DMS 273 treated with DMSO at 0.1 percent for 48 hours (cell line): ENCODE results near the gene EFL1.
"Not testable (repeated sequence)": the region's sequence is repeated elsewhere in the genome, so short reads cannot be mapped to it uniquely, and the experiment has no call there.

Experiments used
- DNase-seq: peaks from one replicate; lab custom pipeline; 2025; lab: John Stamatoyannopoulos, UW

The EFL1 gene

DNA sequence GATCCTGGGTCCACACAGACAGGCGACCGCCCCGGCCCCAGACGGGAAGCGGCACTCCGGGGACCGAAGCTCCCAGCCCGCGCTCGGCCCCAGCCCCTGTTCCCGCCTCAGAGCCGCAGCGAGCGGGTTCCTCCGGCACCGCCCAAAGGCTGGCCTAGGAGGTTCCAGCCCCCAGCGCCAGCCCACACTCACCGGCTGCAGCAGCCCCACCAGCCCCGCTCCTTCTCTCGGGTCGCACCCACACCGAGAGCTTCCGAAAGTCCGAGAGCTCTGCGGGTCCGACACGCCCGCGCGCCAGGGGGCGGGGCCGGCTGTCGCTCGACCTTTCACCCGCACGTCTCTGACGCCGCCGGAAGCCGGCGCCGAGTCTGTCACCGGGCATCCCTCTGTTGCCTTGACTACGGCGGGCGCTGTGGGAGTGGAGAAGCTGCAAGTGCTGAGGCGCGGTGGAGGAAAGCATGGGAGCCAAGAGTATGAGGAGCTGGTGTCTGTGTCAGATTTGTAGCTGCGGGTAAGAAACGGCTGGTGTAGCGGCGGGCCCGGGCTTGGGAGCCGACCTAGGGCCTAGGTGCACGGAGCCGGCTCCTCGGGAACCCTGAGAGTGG lies at the start of gene EFL1, which contains the start of gene SAXO2:
Gene EFL1, minus strand, starts transcription at position 313 of the 605 bp plus-strand sequence. CDS start 956 bp downstream, outside the sequence.
Gene SAXO2, plus strand, starts transcription at position 397 of the 605 bp plus-strand sequence. Its CDS starts 62 bp downstream, at position 459.
- peak; percentile 45 for DNase-seq

DNA sequence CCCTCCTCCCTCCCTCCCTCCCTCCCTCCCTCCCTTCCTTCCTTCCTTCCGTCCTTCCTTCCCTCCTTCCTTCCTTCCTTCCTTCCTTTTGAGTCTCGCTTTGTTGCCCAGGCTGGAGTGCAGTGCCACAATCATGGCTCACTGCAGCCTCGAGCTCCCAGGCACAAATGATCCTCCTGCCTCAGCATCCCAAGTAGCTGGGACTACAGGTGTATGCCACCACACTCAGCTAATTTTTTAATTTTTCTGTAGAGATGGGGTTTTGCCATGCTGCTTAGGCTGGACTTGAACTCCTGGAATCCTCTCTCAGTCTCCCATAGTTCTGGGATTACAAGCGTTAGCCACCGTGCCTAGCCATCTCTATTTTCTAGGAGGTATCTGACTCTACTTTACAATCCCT lies 48.8 kb upstream of the EFL1 start:
- not testable (repeated sequence) for DNase-seq

DNA sequence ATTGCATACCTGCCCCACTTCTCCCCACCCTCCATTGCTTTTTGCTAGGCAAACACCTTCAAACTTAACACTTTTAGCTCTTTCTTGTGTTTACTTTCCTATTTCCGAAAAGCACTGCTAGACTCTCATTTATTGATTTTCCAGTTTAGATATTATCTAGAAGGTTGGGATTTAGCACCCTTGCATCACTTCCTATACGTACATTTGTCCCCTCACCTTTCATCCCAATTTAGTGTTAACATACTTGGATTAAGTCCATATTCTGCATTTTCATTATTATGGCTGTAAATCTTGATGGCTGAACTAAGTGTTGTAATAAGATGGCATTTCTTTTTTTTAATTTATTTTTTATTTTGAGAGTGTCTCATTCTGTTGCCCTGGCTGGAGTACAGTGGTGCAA lies 47.3 kb upstream of the EFL1 start:
- DNase-seq, result no peak

DNA sequence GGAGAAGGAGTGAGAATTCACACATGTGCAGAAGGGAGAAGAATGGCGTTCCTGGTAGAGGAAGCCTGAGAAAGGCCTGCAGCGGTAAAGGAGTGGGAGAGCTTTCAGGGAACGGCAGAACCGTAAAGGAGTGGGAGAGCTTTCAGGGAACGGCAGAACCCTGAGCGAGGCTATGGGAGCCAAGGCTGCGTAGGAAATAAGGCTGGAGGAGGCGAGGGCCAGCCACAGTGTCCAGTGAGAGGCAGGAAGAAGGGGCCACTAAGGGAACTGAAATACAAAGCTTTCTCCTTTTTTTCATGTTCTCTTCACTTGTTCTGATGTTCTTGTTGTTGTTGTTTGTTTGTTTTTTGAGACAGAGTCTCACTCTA lies 45.2 kb upstream of the EFL1 start:
- no peak for DNase-seq

DNA sequence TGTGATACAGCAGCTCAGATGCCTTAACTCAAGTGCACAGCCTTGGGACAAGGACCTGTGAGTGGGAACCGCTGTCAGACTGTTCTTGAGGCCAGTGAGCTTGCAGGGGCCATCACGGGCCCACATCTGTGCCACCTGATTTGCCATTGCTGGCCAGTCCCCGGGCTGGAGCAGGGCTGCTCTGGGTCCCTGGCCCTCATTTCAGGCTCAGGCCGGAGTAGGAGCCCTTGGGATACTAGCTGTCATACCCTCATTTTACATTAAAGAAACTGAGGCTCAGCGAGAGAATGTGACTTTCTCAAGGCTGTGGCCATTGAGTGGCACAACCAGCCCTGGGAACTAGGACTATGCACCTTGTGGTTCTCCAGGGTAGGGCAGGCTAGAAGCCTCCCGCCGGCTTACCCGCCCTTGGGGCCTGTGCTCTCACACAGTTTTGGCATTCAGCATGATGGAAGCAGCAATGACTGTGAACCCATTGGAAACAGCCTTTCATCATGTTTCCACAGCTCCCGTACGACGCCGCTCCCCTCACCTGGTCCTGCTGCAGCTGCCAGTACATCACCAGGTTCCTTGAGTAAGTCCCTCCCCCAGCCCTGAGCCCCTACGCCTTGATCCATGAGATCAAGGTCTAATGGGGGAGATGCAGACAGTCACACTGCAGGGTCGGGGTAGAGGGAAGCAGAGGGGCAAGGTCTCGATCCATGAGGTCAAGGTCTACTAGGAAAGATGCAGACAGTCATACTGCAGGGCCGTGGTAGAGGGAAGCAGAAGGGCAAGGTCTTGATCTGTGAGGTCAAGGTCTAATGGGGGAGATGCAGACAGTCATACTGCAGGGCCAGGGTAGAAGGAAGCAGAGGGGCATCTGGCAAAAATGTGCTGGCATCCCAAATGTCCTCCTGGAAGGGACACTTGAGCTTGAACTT lies 44.5 kb upstream of the EFL1 start:
- DNase-seq, result no peak

DNA sequence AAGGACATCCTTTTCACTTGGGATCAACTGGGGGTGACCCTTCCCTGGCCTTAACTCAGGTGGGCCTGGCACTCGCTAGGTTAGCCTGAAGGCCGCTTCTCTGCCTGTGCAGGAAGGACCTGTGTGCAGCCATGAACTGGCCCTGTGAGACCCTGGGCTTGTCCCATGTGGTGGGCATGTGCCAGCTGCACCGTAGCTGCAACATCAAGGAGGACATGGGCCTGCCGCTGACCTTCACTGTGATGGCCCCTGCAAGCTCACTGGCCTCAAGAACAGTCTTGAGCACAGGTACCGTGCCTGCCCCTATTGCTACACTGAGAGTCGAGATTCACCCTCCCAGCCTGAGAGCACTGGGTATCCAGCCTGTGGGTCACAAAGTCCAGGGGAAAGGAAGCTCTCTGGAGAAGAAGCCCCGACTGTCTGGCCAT lies 43.1 kb upstream of the EFL1 start:
- DNase-seq, result no peak

DNA sequence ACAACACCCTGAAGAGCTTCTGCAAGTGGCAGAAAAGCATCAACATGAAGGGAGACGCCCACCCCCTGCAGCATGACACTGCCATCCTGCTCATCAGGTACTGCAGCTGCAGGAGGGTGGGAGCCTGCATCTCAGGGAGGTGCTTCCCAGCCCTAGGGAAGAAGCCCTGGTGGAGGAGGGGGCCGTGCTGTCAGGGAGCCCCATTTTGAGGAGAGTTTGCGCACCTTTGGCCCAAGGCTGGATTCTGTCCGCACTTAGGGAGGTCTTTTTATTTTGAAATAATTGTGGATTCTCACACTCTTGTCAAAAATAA lies 42.2 kb upstream of the EFL1 start:
- DNase-seq, result no peak

DNA sequence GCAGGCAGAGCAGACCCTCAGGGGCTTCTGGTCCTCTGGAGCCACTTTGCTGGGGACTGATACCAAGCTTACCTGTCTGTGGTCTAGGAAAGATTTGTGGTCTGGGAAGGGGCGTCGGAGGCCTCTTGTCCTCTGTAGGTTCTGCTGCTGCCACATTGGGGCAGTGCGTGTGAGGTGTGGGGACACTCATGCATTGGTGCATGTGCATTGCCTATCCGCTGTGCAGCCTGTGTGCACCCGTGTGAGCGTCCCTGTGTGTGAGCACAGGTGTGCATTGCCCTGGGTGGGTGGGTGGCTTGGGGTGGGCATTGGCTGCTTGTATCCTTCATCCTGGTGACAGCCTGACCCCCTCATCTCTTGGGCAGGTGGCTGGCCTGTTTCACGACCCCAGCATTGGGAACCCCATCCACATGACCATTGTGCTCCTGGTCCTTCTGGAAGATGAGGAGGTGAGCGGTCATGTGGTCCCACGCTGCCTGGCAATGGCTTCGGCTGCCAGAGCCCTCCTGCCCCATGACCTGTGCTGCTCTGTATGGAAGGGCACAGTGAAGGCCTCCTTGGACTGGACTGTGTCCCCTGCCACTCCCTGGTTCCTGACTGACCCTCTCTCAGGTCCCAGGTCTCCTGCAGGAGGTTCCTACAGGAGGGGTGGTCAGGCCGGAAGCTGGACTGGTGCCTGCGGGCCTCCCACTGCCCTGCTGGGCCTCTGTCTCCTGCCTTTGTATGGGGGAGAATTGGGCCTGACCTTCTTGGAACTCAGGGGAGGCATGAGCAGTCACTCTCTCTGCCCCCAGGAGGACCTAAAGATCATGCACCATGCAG lies 41.6 kb upstream of the EFL1 start:
- DNase-seq, result no peak

DNA sequence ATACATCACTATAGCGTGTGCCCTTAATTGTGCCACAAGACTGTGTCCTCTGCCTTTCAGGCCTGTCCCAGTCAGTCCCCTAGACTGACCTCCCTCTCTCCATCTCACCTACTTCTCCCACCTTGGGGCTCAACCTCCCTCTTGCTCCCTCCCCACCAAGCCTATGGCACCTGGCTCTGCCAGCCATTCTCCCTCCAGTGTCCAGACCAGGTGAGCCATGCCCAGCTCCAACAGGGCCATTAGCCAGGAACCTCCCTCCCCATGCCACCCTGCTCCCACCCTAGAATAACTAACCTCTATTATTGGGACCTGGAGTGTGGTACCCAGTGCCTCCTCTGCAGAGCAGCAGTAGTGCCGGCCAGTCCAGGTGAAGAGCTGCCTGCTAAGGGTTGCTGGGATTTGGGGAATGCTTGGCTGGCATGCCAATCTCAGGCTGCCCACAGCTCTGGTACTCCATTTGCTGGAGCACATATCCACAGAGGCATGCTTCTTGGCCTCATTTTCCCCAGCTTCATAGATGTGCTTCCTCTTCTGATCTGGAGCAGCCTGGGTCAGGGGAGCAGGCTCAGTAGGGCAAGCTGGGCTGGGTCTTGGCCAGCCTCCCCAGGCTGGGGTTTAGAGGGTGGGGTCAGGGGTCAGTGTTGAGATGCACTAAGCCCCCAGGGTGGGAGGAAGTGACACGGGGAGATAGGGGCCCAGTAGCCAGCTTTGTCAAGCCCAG lies 38.9 kb upstream of the EFL1 start:
- no peak for DNase-seq

DNA sequence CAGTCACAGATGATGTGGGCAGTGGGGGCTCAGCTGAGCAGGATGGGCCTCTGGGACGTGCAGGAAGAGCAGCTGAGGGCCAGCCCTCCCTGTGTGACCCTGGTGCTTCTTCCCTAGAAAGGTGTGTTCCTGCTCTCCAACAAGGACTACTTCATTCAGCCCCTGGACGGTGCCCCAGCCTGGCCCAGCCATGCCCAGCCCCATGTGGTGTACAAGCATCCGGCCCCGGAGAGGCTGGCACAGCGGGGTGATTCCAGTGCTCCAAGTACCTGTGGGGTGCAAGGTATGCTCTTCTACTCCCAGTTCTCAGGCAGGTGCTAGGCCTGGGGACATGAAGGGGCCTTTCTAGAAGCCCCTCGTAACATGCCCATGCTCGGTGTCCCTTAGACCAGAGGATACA lies 38.3 kb upstream of the EFL1 start:
- no peak for DNase-seq

DNA sequence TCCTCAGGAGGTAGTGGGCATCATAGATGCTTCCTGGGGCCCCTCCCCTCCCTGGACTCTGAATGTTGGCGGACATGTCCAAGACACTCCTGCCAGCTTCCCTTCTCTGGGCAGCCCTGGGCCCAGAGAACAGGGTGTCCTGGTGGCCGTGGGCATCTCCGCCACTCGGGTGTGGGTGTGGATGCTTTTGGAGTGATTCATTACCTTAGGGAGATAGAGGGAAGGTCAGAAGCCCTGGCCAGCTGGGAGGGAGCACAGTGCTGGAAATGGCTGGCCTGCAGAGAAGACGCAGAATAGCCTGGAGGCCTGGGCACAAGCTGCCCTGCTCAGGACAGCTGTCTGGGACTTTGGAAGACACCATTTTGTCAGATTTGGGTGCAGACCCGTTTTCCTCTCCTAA lies 37.8 kb upstream of the EFL1 start:
- DNase-seq, result not testable (repeated sequence)

DNA sequence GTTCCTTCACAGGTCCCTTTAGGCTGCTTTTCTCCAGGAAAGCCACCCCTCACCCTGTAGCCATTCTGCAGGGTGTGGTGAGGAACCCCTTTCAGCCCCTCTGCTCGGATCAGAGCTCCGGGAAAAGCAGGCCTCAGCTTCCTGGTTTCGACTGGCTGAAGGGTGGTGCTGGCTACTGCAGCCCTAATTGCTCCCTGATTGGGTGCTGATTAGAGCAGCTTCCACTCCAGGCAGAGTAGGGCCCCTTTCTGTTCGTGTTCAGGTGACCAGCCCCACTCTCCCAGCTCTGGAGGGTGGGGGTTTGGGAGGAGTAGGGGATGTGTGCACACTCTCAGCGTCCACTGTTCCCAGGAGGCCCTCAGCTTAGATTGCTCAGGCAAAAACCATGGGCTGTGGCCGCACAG lies 37.0 kb upstream of the EFL1 start:
- DNase-seq, result not testable (repeated sequence)

DNA sequence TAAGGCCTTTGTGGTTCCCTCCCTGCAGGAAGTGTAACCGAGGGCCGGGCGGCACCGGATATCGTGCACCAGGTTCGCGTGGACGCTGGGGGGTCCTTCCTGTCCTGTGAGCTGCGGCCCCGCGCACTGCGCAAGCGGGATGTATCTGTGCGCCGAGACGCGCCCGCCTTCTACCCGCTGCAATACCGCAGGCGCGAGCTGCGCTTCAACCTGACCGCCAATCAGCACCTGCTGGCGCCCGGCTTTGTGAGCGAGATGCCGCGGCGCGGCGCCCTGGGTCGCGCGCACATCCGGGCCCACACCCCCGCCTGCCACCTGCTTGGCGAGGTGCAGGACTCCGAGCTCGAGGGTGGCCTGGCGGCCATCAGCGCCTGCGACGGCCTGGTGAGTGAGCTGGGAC lies 36.0 kb upstream of the EFL1 start:
- no peak for DNase-seq

DNA sequence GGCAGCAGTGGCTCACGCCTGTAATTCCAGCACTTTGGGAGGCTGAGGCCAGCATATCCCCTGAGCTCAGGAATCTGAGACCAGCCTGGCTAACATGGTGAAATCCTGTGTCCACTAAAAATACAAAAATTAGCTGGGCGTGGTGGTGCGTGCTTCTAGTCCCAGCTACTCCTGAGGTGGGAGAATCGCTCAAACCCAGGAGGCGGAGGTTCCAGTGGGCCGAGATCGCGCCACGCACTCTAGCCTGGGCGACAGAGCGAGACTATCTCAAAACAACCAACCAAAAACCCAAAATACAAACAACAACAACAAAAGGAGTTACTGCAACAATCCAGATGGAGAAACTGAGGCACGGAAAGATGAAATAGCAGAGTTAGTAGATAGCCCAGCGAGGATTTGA lies 35.5 kb upstream of the EFL1 start:
- no peak for DNase-seq

DNA sequence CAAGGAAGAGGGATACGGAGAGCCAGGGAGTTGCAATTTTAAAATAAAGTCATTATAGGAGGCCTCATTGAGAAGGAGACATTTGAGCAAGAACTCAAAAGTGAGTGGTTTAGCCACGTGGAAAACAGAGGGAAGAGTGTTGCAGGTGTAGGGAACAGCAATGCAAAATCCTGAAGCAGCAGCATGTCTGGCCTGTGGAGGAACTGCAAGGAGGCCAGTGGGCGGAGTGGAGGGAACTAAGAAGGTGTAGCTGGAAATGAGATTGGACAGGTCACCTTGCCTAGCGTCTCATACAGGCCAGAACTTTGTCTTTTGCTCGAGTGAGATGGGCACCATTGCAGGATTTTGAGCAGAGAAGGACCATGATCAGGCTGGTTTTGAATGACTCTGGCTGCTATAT lies 35.0 kb upstream of the EFL1 start:
- DNase-seq, result no peak

DNA sequence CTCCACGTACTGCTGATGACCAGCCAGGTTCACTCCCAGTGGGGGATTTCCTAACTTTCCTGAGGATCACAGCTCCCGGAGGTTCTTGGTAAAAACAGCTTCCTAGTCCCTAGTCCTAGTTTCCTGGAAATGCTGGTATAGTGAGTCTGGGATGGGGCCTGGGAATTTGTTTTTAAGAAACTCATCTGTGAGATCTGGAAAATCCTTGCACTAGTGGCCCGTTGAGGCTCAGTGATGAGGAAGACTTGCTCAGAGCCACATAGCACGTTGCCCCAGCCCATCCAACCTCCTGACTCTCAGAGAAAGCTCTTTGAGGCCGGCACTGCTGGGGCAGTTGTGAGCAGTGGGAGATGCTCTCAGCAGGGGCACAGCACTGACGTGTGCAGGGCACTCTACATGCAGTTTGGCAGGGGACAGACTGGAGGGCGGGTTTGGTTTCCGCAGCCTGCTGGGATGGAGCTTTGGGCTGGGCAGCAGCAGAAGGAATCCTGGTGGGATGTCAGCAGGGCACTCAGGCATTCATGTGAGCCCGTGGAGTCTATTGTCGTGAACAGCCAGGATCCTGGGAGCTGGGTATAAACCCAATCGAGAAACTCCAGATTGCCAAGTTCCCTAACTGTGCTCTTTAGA lies 31.6 kb upstream of the EFL1 start:
- DNase-seq, result no peak

DNA sequence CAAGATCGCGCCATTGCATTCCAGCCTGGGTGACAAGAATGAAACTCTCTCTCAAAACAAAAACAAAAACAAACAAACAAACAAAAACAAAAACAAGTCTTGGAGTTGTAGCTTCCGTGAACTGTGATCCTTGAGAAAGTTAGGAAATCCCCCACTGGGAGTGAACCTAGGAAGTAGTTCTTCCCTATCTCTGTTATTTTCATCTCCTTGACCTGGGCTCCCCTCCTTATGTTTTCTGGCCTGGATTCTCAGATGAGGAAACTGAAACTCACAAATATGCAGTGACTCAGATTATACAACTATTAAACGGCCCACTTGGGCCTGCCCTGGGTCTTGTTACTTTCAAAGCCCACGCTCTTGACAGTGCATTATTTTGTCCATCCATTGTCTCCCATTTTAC lies 29.7 kb upstream of the EFL1 start:
- DNase-seq, result no peak

DNA sequence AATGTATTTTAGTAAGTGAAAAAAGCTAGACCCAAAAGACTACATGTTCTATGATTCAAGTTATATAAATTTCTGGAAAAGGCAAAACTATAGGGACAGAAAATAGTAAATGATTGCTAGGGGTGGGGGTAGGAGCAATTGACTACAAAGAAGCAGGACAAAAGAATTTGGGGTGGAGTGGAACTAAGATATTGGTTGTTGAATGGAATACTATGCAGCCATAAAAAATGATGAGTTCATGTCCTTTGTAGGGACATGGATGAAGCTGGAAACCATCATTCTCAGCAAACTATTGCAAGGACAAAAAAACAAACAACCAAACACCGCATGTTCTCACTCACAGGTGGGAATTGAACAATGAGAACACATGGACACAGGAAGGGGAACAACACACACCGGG lies 25.7 kb upstream of the EFL1 start:
- not testable (repeated sequence) for DNase-seq

DNA sequence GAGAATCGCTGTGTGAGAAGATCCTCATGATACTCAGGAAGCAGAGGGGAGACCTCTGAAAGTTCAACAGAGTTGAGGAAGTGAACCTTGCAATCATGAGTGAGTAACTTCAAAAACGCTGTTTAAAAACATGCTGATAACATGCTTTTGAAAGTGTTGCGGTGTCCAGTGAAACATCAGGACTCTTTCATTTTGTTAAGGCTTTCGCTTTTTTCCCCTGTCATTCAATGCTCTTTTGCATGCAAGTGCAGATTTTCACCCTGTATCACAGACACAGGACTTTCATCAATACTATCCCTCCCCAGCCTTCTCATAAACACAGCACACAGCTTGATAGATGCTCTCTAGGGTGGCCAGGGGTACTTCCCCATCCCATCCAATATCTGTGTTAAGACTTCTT lies 23.9 kb upstream of the EFL1 start:
- not testable (repeated sequence) for DNase-seq

DNA sequence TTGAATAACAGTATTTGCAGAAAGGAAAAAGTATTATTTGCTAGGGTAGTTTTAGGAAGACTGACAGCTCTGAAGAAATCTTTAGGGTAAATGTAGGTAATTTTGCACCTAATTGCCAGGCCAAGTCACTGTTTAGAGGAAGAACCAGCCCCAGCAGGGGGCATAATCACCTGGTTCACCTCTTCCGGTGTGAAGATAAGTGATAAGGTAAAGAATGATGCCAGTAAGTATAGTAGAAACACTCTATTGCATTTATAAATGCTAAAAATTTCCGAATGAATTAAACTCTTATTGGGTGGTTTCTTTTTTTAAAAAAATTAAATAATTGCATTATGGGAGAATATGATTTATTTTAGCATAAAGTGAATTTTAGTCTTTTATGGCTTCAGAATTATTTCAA lies 21.8 kb upstream of the EFL1 start:
- not testable (repeated sequence) for DNase-seq

DNA sequence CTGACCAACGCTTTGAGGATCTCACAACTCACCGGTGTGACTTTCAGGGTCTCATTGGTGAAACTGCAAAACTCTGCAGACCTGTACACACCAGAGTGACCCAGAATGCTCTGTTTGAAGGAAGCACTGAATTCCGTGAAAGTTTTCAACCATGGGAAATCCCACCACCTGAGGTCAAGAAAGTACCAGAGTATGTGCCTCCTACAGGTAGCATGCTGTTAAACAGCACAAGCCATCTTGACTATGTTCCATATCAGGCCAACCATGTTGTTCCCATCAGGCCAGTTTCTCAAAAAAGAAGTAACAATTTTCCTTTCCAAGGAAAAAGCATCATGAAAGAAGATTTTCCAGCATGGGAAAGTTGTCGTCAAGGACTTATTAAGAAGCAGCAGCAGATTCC lies 19.9 kb upstream of the EFL1 start:
- not testable (repeated sequence) for DNase-seq

DNA sequence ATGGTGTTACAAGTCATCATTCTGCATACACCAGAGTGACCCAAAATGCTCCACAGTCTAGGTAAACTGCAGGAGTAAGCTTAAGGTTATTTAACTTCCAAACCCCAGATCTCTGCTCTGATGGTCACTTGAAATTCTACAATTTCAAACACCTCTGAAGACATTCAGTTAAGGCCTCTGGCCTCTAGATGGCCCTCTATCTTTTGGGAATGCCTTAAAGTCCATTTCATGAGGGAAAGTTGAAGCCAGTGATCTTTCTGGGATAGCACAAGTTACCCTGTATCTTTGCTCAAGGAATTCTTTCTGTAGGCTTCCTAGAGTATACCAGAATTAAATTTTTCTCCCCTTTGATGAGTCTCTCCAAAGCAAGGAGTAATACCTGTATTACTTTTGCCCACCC lies 18.7 kb upstream of the EFL1 start:
- not testable (repeated sequence) for DNase-seq
